OCI-LY7 (cell line): ENCODE results near the gene C2. TPM values are rescaled to one million over a fixed set of nuclear protein-coding genes. Genes with fewer than 3 reads are reported as not detected.

Source experiments
- BruUV-seq: library from RNA; stranded (reverse); fragments of 400-500 nt; replicated peaks from 2 replicates; lab custom pipeline; 2021; lab: Mats Ljungman, UMichigan
- CTCF ChIA-PET: fragments of 300-600 bp; sonication (Branson Sonifier 250); formaldehyde crosslinking; loops from one replicate; lab custom pipeline; 2022; ENCODE audit warnings: antibody characterized with exemption; ENCODE audit not compliant: unreplicated experiment; lab: Charles Lee
- POLR2A ChIA-PET: fragments of 300-600 bp; sonication (Branson Sonifier 250); formaldehyde crosslinking; loops from one replicate; lab custom pipeline; 2022; ENCODE audit warnings: antibody characterized with exemption; lab: Charles Lee
- DNase-seq: peaks from one replicate; pipeline ENCODE4 v3.0.0-alpha.2; 2015; ENCODE audit warnings: low spot score
- H2AFZ ChIP-seq: fragments of 200-600 bp; sonication (generic), shearing (Covaris generic); 2 replicates; pipeline ENCODE4 v1.6.1; 2014; ENCODE audit warnings: mild to moderate bottlenecking, antibody characterized with exemption, low read length, moderate library complexity
- H3K27ac ChIP-seq: fragments of 200-600 bp; sonication (generic); 2 replicates; pipeline ENCODE4 v1.5.1; 2014; ENCODE audit warnings: mixed run types, low read depth, mild to moderate bottlenecking, moderate library complexity, low read length, inconsistent platforms; ENCODE audit not compliant: poor library complexity, severe bottlenecking
- H3K36me3 ChIP-seq: fragments of 200-600 bp; sonication (generic); 2 replicates; pipeline ENCODE4 v1.6.1; 2014; ENCODE audit warnings: mild to moderate bottlenecking, antibody characterized with exemption, low read length, moderate library complexity, mixed read lengths; ENCODE audit not compliant: insufficient read depth
- H3K4me1 ChIP-seq: fragments of 200-600 bp; sonication (generic); 2 replicates; pipeline ENCODE4 v1.5.1; 2014; ENCODE audit warnings: mild to moderate bottlenecking, low read length; ENCODE audit not compliant: insufficient read depth, poor library complexity, severe bottlenecking
- H3K4me2 ChIP-seq: fragments of 200-600 bp; sonication (generic); 2 replicates; pipeline ENCODE4 v1.6.1; 2014; ENCODE audit warnings: mild to moderate bottlenecking, low read length
- H3K4me3 ChIP-seq: fragments of 200-600 bp; sonication (generic); 2 replicates; pipeline ENCODE4 v1.5.1; 2014; ENCODE audit warnings: mild to moderate bottlenecking, low read depth, low read length; ENCODE audit not compliant: poor library complexity, severe bottlenecking
- H3K79me2 ChIP-seq: fragments of 200-600 bp; sonication (generic); 2 replicates; pipeline ENCODE4 v1.6.1; 2016; ENCODE audit warnings: low read depth, mild to moderate bottlenecking, low read length, moderate library complexity, mixed read lengths; ENCODE audit not compliant: insufficient read depth
- H3K9me2 ChIP-seq: fragments of 200-600 bp; sonication (generic); 2 replicates; pipeline ENCODE4 v1.6.1; 2016; ENCODE audit warnings: mild to moderate bottlenecking, low read length, mixed read lengths; ENCODE audit not compliant: insufficient read depth
- H3K9me3 ChIP-seq: fragments of 200-600 bp; sonication (generic); 2 replicates; pipeline ENCODE4 v1.6.1; 2014; ENCODE audit warnings: mild to moderate bottlenecking, mixed run types, low read length, mixed read lengths
- H4K20me1 ChIP-seq: fragments of 200-600 bp; sonication (generic); 2 replicates; pipeline ENCODE4 v1.6.1; 2014; ENCODE audit warnings: mild to moderate bottlenecking, antibody characterized with exemption, low read length, moderate library complexity, mixed read lengths; ENCODE audit not compliant: insufficient read depth
- CTCF ChIP-seq: fragments of 200-600 bp; sonication (generic); conservative IDR thresholded peaks from 2 replicates; pipeline ENCODE4 v1.5.1; 2014; ENCODE audit warnings: mild to moderate bottlenecking, antibody characterized with exemption, low read length, moderate library complexity, mixed read lengths
- EZH2phosphoT487 ChIP-seq: fragments of 200-600 bp; sonication (generic); IDR thresholded peaks from 2 replicates; pipeline ENCODE4 v1.6.1; 2018; ENCODE audit warnings: low read depth, borderline replicate concordance, mild to moderate bottlenecking, mixed run types, antibody characterized with exemption, low read length, moderate library complexity, mixed read lengths
- intact Hi-C: fragments of 100-400 bp; cut with micrococcal nuclease; formaldehyde crosslinking; loops from one replicate; pipeline ENCODE4 v1.10.0; 2022; ENCODE audit not compliant: unreplicated experiment
- total RNA-seq, 2 experiments: library from RNA; depleted of rRNA in 1 of 2; stranded (reverse); fragments of >200 nt in 1 of 2; shearing (Covaris generic) in 1 of 2; gene quantifications; 2 replicates each; pipeline ENCODE4 v1.2.3, GENCODE V29; 2014 to 2022

C2 gene
- total RNA-seq, 2 experiments from 2014 or later = 3.4 to 4.4 TPM

GRCh38 chr6:31901415-31901952 is 26.0 kb upstream of the C2 start:
- Histone ChIP-seq H2AFZ (peak overlapping the region; percentile 70; the same call in 1 of the 2 replicates), H3K36me3 (no peaks in the 10 kb centered on the region), H3K4me3 (peak overlapping the region; percentile 75), H3K79me2 (peaks cover 8% of the 10 kb centered on the region; the same call in 1 of the 2 replicates), H4K20me1 (no peaks in the 10 kb centered on the region), H3K27ac (peak overlapping the region; percentile 11), H3K9me2 (no peaks in the 10 kb centered on the region), H3K4me1 (peaks cover 33% of the 10 kb centered on the region), H3K4me2 (peak overlapping the region; percentile 69), H3K9me3 (no peaks in the 10 kb centered on the region)
- peak; percentile 64 for DNase-seq
- intact Hi-C loops = no loop called here
- ChIA-PET POLR2A (no interaction called here), CTCF (no interaction called here)
- no TSS peak for BruUV-seq
- no peak for TF ChIP-seq CTCF
- no peak for TF ChIP-seq EZH2phosphoT487

- no peaks in the 10 kb centered on the region for H3K36me3 ChIP-seq
- intact Hi-C loops = loop anchor here (1.0 kb wide), 1 partner anchor 50 kb away; no protein-coding TSS in a partner anchor
- H3K4me2 ChIP-seq = peak within 1 kb of the TSS; percentile 69
- DNase-seq = peak; percentile 95
- no TSS peak for BruUV-seq
- TF ChIP-seq EZH2phosphoT487 (no peak), CTCF (no peak)
- no peaks in the 10 kb centered on the region for H3K9me3 ChIP-seq
- no peaks in the 10 kb centered on the region for H3K9me2 ChIP-seq
- POLR2A ChIA-PET = interaction anchor here (1.6 kb wide), 1 partner anchor 39 kb away, joined by 4 read pairs; the partner anchor contains the start of gene NEU1
- H3K4me1 ChIP-seq = peaks cover 30% of the 10 kb centered on the region
- H4K20me1 ChIP-seq = no peaks in the 10 kb centered on the region
- peaks cover 4% of the 10 kb centered on the region; the same call in 1 of the 2 replicates for H3K79me2 ChIP-seq
- peak within 1 kb of the TSS; percentile 11 for H3K27ac ChIP-seq
- CTCF ChIA-PET = interaction anchor here (0.6 to 0.9 kb wide), 2 partner anchors 21 to 238 kb away, joined by 3 read pairs; partner anchors contain the start of gene GPANK1
- H2AFZ ChIP-seq = peak within 1 kb of the TSS; percentile 70
- peak within 1 kb of the TSS; percentile 75 for H3K4me3 ChIP-seq
Measured at GRCh38 chr6:31901953-31902643, 25.4 kb upstream of the C2 start, which contains the start of gene ZBTB12. Gene ZBTB12 (minus strand): TSS chr6:31902086. CDS start chr6:31901305, 781 bp downstream.
